Heart left ventricle (tissue), 16 donors: ENCODE results near the gene CETN2. TPM values are rescaled to one million over a fixed set of nuclear protein-coding genes. Genes with fewer than 3 reads are reported as not detected.
A peak's percentile ranks its signal among the peaks of the same experiment; 100 is the strongest.

ENCODE experiments used
- ATAC-seq, 4 donors: fragments of 200-7000 bp; cut with Tn5 transposase; one replicate each; pipeline ENCODE4 v1.9.1; 2020 to 2022; ENCODE audit warnings: moderate library complexity in 4 of 4, mild to moderate bottlenecking in 3 of 4, moderate number of reproducible peaks in 1 of 4
- DNase-seq, 5 donors: peaks; one replicate each; pipeline ENCODE4 v3.0.0-alpha.2; 2020
- H3K27ac ChIP-seq, 12 donors: fragments of 200-600 bp; sonication (generic) in 4 of 12; one replicate each; pipeline versions ENCODE4 v1.5.0 to v1.8.0; 2016 to 2022; ENCODE audit warnings: mild to moderate bottlenecking in 2 of 12
- H3K27me3 ChIP-seq, 9 donors: fragments of 200-600 bp; sonication (generic) in 2 of 9; one replicate each; pipeline versions ENCODE4 v1.5.1 to v1.8.0; 2016 to 2022; ENCODE audit warnings: mild to moderate bottlenecking in 3 of 9
- H3K36me3 ChIP-seq, 9 donors: fragments of 200-600 bp; sonication (generic) in 2 of 9; one replicate each; pipeline versions ENCODE4 v1.5.0 to v1.8.0; 2018 to 2022; ENCODE audit warnings: mild to moderate bottlenecking in 2 of 9
- H3K4me1 ChIP-seq, 12 donors: fragments of 200-600 bp; sonication (generic) in 4 of 12; one replicate each; pipeline versions ENCODE4 v1.5.0 to v1.8.0; 2016 to 2022; ENCODE audit warnings: mild to moderate bottlenecking in 3 of 12
- H3K4me3 ChIP-seq, 12 donors: fragments of 200-600 bp; sonication (generic) in 4 of 12; one replicate each; pipeline versions ENCODE4 v1.5.0 to v1.8.0; 2017 to 2022; ENCODE audit warnings: mild to moderate bottlenecking in 9 of 12, moderate library complexity in 4 of 12
- H3K9me3 ChIP-seq, 12 donors: fragments of 200-600 bp; sonication (generic) in 4 of 12; one replicate each; pipeline versions ENCODE4 v1.5.0 to v1.8.0; 2016 to 2022; ENCODE audit warnings: mild to moderate bottlenecking in 1 of 12
- CTCF ChIP-seq, 12 donors: fragments of 200-600 bp; sonication (generic) in 4 of 12; IDR thresholded peaks; one replicate each; pipeline versions ENCODE4 v1.5.0 to v1.8.0; 2018 to 2022; ENCODE audit warnings: antibody characterized with exemption in 12 of 12, mild to moderate bottlenecking in 5 of 12
- POLR2A ChIP-seq, 2 donors: fragments of 450-650 bp; IDR thresholded peaks; one replicate each; pipeline ENCODE4 v1.6.1; 2017; ENCODE audit warnings: antibody characterized with exemption in 2 of 2, mild to moderate bottlenecking in 2 of 2, moderate library complexity in 2 of 2
- WGBS, 4 donors: extraction: QIAGEN DNeasy Blood & Tissue Kit in 2 of 4; methylation state at CpG; one replicate each; pipeline versions ENCODE4 v1.1.5 to v1.1.7; 2013 to 2018; 5-methylcytosine and 5-hydroxymethylcytosine counted together
- intact Hi-C, 10 donors: fragments of 100-400 bp; cut with DNase I; formaldehyde crosslinking; loops; one replicate each; pipeline versions ENCODE4 v1.11.1 to v1.14.2; 2022
- polyA plus RNA-seq, 2 donors: library from polyadenylated mRNA; stranded (reverse); fragments of 200-250 nt; gene quantifications; one replicate each; pipeline ENCODE4 v1.2.3, GENCODE V29; 2013
- total RNA-seq, 9 donors: library from RNA; depleted of rRNA in 2 of 9; stranded (reverse); fragments of >200 nt in 2 of 9; fragmentation: NEBNext Ultra II Directional in 3 of 9; extraction: Animal tissue kit (Norgen Biotek cat#: 25700) in 3 of 9; gene quantifications; one replicate each; pipeline versions ENCODE4 v1.1.0 to v1.2.4, GENCODE V29; 2016 to 2023
- donor health status: ischemic (EF 13 %, LVEDD 7.1; RV severe dilation, severe dysfunction).
- donor health status: healthy with polysubstance abuse.
- donor health status: DM: no; HTN: yes; CAD: no.
- donor health status: DM: no; HTN: no; CAD: no.
- donor health status: ischemic (EF 25% LVEDD 6.9; RV normal size, moderate dysfunction).
- donor health status: ischemic (EF 25% LVEDD 5.7; RV mildly dilated, moderate dysfunction).
- donor health status: healthy.
- donor health status: DM: yes; HTN: yes; CAD: no.
- donor health status: ischemic (EF 35%, LVEDD 5.7; RV mildly dilated, moderate dysfunction).
- donor health status: nonischemic (EF 11% LVEDD 7.7; RV severe dilation, severe dysfunction).
- donor health status: DM: yes; HTN: yes; CAD: no.
- donor health status: PGD.
- donor health status: ischemic (EF 29% LVEDD 5.4; RV normal size, mild dysfunction).
- donor health status: nonischemic (EF 23%, LVEDD 6.1; RV moderate dilation, normal function).

Gene CETN2
- total and polyA plus RNA-seq, 11 donors = 18.8 to 37.0 (median 25.8) TPM

- TF ChIP-seq CTCF (IDR thresholded peaks at IDR 0.05) = no peak
- no peak for TF ChIP-seq POLR2A (IDR thresholded peaks at IDR 0.05)
- Histone ChIP-seq H3K27me3 (no peaks in the 10 kb centered on the region), H3K9me3 (no peaks in the 10 kb centered on the region), H3K4me1 (peaks cover 0 to 31% (median 1%) of the 10 kb centered on the region in 12 donors), H3K4me3 (no peak overlapping the region), H3K27ac (peak overlapping the region in 4 of 12 donors; percentile 2 to 67 (median 48)), H3K36me3 (peaks cover 0 to 6% (median 0%) of the 10 kb centered on the region in 9 donors)
- intact Hi-C loops = no loop called here
- 40 to 76% (median 61%) methylated on average over 4 of the region's 4 CpGs for WGBS, 4 donors
- DNase-seq (peak in 3 of 5 donors; percentile 23 to 62 (median 33)), ATAC-seq (no peak)
Observed at GRCh38 chrX:152833378-152833777, 2.8 kb upstream of the CETN2 start.

DNA sequence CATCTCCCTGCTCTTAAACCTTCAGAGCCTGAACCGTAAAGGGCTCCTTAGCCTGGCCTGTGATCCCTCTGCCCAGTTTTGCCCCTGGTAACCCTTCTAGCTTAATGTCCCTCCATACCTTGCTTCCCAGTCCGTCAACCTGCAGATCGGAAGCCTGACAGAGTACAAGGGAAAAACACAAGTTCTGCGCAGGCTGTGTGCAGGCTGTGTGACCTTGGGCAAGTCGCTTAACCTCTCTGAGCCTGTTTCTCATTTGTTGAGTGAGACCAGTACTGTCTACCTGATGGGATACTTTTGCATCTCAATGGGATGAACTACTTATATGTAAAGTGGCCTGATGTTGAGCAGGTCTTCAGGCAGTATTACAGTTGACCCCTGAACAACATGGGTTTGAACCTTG lies 2.0 kb upstream of the CETN2 start:
- Histone ChIP-seq H3K4me1 (peaks cover 0 to 31% (median 1%) of the 10 kb centered on the region in 12 donors), H3K4me3 (no peak overlapping the region), H3K27ac (peak overlapping the region in 3 of 12 donors; percentile 25 to 67 (median 46)), H3K27me3 (no peaks in the 10 kb centered on the region), H3K9me3 (no peaks in the 10 kb centered on the region), H3K36me3 (peaks cover 0 to 14% (median 4%) of the 10 kb centered on the region in 9 donors)
- TF ChIP-seq CTCF (IDR thresholded peaks at IDR 0.05) (no peak), POLR2A (IDR thresholded peaks at IDR 0.05) (no peak)
- DNase-seq (no peak), ATAC-seq (no peak)
- intact Hi-C loops = no loop called here
- 85 to 97% (median 94%) methylated on average over 5 of the region's 5 CpGs for WGBS, 4 donors

DNA sequence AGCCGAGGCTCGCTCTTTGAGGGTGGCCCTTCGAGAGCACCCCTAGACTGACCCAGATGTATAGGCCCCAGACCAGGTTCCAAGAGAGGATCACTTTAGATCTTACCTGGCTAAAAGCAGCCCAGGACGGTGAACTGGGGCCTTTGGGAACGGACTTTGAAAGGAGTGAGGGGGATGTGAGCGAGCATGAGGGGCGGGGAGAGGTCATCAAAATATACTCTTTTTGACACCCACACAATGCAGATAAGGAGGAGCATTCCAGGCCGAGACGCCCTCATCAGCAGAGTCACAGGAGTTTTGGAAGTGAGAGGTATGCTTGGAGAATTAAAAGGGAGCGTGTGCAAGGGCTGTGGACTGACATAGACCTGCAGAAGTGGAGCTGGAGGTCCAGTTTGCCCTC lies 834 bp upstream of the CETN2 start:
- ATAC-seq = no peak
- peak overlapping the region; percentile 32 to 90 (median 68) for H3K4me3 ChIP-seq
- H3K27ac ChIP-seq = peak overlapping the region in 10 of 12 donors; percentile 44 to 80 (median 74)
- no peaks in the 10 kb centered on the region for H3K27me3 ChIP-seq
- 2 to 47% (median 18%) methylated on average over 10 of the region's 10 CpGs for WGBS, 4 donors
- TF ChIP-seq CTCF (IDR thresholded peaks at IDR 0.05) (no peak), POLR2A (IDR thresholded peaks at IDR 0.05) (no peak)
- no peaks in the 10 kb centered on the region for H3K9me3 ChIP-seq
- DNase-seq = no peak
- intact Hi-C loops = no loop called here
- peaks cover 0 to 31% (median 1%) of the 10 kb centered on the region in 12 donors for H3K4me1 ChIP-seq
- H3K36me3 ChIP-seq = peaks cover 0 to 22% (median 8%) of the 10 kb centered on the region in 9 donors

- TF ChIP-seq CTCF (IDR thresholded peaks at IDR 0.05) (no peak), POLR2A (IDR thresholded peaks at IDR 0.05) (no peak)
- Histone ChIP-seq H3K27ac (no peak overlapping the region), H3K9me3 (no peaks in the 10 kb centered on the region), H3K36me3 (peaks cover 0 to 22% (median 8%) of the 10 kb centered on the region in 9 donors), H3K4me3 (no peak overlapping the region), H3K4me1 (peaks cover 0 to 5% (median 0%) of the 10 kb centered on the region in 12 donors), H3K27me3 (peaks cover 0 to 20% (median 0%) of the 10 kb centered on the region in 9 donors)
- WGBS, 4 donors = 57 to 63% (median 58%) methylated on average over 7 of the region's 7 CpGs
- intact Hi-C loops = loop anchor here in 2 of 10 donors (5.0 to 10.0 kb wide), 2 partner anchors 1070 to 1073 kb away; no protein-coding TSS in a partner anchor
- ATAC-seq = no peak
- DNase-seq = no peak
Observed at GRCh38 chrX:152824841-152825374, 5.6 kb downstream of the CETN2 start.
